D721Med (cell line): Measurements from ENCODE around the gene UBE2C.

Experiments
- DNase-seq: peaks from one replicate; pipeline ENCODE4 v3.0.0; 2011; ENCODE audit warnings: low spot score; ENCODE audit not compliant: insufficient read length
- FAIRE-seq: peaks from 2 replicates; lab custom pipeline; 2011; peaks lifted over from hg19 to GRCh38; lab: Jason Lieb, UNC
- CTCF ChIP-seq: IDR thresholded peaks from 2 replicates; pipeline ENCODE4 v1.5.1; 2012; ENCODE audit warnings: mild to moderate bottlenecking, control low read depth; ENCODE audit not compliant: insufficient read depth; ENCODE audit errors: missing control alignments

The UBE2C gene

GRCh38 chr20:45861221-45862075, 49.0 kb downstream of the UBE2C start:
- no peak for DNase-seq
- no peak for TF ChIP-seq CTCF
- no peak for FAIRE-seq

GRCh38 chr20:45863543-45864470, 51.4 kb downstream of the UBE2C start:
- DNase-seq (no peak), FAIRE-seq (no peak)
- TF ChIP-seq CTCF = no peak

DNA sequence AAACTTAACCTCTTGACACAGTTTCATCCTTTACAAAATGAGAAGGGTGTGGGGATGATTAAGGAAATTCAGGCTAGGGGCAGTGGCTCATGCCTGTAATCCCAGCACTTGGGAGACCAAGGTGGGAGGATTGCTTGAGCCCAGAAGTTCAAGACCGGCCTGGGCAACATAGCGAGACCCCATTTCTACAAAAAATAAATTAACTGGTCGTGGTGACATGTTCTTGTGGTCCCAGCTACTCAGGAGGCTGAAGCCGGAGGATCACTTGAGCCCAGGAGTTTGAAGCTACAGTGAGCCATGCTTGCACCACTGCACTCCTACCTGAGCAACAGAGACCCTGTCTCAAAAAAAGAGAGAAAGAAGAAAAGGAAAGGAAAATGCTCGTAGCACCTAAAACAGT, 54.0 kb downstream of the UBE2C start:
- FAIRE-seq (no peak), DNase-seq (no peak)
- no peak for TF ChIP-seq CTCF
